ENCODE results near the gene PCK2.

Gene PCK2

GRCh38 chr14:24062216-24062980, 31.7 kb upstream of the PCK2 start:
- DNase-seq: no peak

- no peak for DNase-seq
Observed at GRCh38 chr14:24063263-24063836, 30.8 kb upstream of the PCK2 start.

- DNase-seq: no peak
Observed at GRCh38 chr14:24064091-24064795, 29.9 kb upstream of the PCK2 start.

GRCh38 chr14:24064856-24065255, 29.3 kb upstream of the PCK2 start:
- DNase-seq: no peak

- DNase-seq: no peak
Observed at GRCh38 chr14:24065408-24065807, 28.7 kb upstream of the PCK2 start.

- DNase-seq: no peak
Observed at GRCh38 chr14:24066496-24067132, 27.5 kb upstream of the PCK2 start.

- DNase-seq: no peak
Observed at GRCh38 chr14:24067133-24068082, 26.7 kb upstream of the PCK2 start.

GRCh38 chr14:24068711-24069410, 25.2 kb upstream of the PCK2 start:
- DNase-seq: no peak

- DNase-seq: no peak
Observed at GRCh38 chr14:24069411-24069735, 24.7 kb upstream of the PCK2 start.

- no peak for DNase-seq
Observed at GRCh38 chr14:24070285-24071143, 23.6 kb upstream of the PCK2 start.

GRCh38 chr14:24071144-24071697, 22.9 kb upstream of the PCK2 start, which contains the start of gene CPNE6:
CPNE6 (plus strand) TSS chr14:24071562; CDS start chr14:24072937, 1,375 bp downstream.
- peak; percentile 73 for DNase-seq

- DNase-seq: no peak
Observed at GRCh38 chr14:24071836-24072430, 22.2 kb upstream of the PCK2 start.

GRCh38 chr14:24072436-24072835, 21.7 kb upstream of the PCK2 start:
- no peak for DNase-seq

GRCh38 chr14:24072881-24073877, 20.9 kb upstream of the PCK2 start:
- DNase-seq: no peak

- DNase-seq: no peak
Observed at GRCh38 chr14:24074625-24075484, 19.3 kb upstream of the PCK2 start.

- DNase-seq: no peak
Observed at GRCh38 chr14:24075485-24076301, 18.4 kb upstream of the PCK2 start.

- no peak for DNase-seq
Observed at GRCh38 chr14:24076302-24076601, 17.9 kb upstream of the PCK2 start.

Data from activated CD8-positive, alpha-beta memory T cell treated with anti-CD3 and anti-CD28 coated beads for 24 hours (primary cell).